Motor neuron (in vitro differentiated cells): ENCODE results near the gene SIRT5. TPM values are rescaled to one million over a fixed set of nuclear protein-coding genes. Genes with fewer than 3 reads are reported as not detected.
A peak's percentile ranks its signal among the peaks of the same experiment; 100 is the strongest.

Experiments
- ATAC-seq, 8 experiments: fragments of 200-7000 bp; cut with Tn5 transposase; replicated peaks in 6 of 8; 2 replicates each; pipeline ENCODE4 v1.8.0; 2021; ENCODE audit warnings: mild to moderate bottlenecking in 8 of 8, moderate library complexity in 8 of 8
- H3K27ac ChIP-seq, 2 donors: fragments of 250-450 bp; sonication (Bioruptor Pico); 2 replicates each; pipeline ENCODE4 v1.9.0; 2021; ENCODE audit warnings: antibody characterized with exemption in 2 of 2, mild to moderate bottlenecking in 2 of 2, moderate library complexity in 1 of 2
- H3K4me1 ChIP-seq, 2 donors: fragments of 250-450 bp; sonication (Bioruptor Pico); replicated peaks in 1 of 2; 2 replicates each; pipeline ENCODE4 v1.6.1; 2021; ENCODE audit warnings: antibody characterized with exemption in 2 of 2, mild to moderate bottlenecking in 2 of 2, moderate library complexity in 1 of 2
- H3K4me3 ChIP-seq, 5 donors: fragments of 250-450 bp; sonication (Bioruptor Pico); 2 replicates each; pipeline ENCODE4 v1.9.0; 2021; ENCODE audit warnings: antibody characterized with exemption in 5 of 5, mild to moderate bottlenecking in 5 of 5, moderate library complexity in 4 of 5
- WGBS, 10 experiments: fragments of 450-650 bp; shearing (Covaris generic); methylation state at CpG; one replicate each; pipeline ENCODE4 v1.0.0; 2022; 5-methylcytosine and 5-hydroxymethylcytosine counted together
- in situ Hi-C, 9 experiments: fragments of 400-800 bp; cut with MboI; loops; one replicate each; pipeline ENCODE4 v1.15.0; 2021; ENCODE audit warnings: low sequenced_read_pairs in 9 of 9, low pct_unique_long_range_greater_than_20kb in 2 of 9; ENCODE audit not compliant: unreplicated experiment in 9 of 9
- total RNA-seq, 8 experiments: library from RNA; unstranded; fragments of 300-600 nt; gene quantifications; 2 replicates each; pipeline versions ENCODE4 v1.2.3 to v1.2.4, GENCODE V29; 2022

The SIRT5 gene
- total RNA-seq, 8 experiments from 2014 or later: 6.5 to 13.8 (median 9.6) TPM

GRCh38 chr6:13597073-13597472 is 22.7 kb downstream of the SIRT5 start:
- in situ Hi-C loops: no loop called here
- WGBS, 10 experiments: 77 to 100% (median 90%) methylated on average over 3 to 4 of the region's 4 CpGs
- no peak for ATAC-seq
- Histone ChIP-seq H3K4me3 (no peak overlapping the region), H3K4me1 (no peaks in the 10 kb centered on the region), H3K27ac (no peak overlapping the region)

GRCh38 chr6:13600036-13600435 is 25.6 kb downstream of the SIRT5 start:
- 86 to 100% (median 91%) methylated on average over 1 to 6 of the region's 6 CpGs for WGBS, 10 experiments
- Histone ChIP-seq H3K4me1 (no peaks in the 10 kb centered on the region), H3K27ac (no peak overlapping the region), H3K4me3 (no peak overlapping the region)
- ATAC-seq: no peak
- in situ Hi-C loops: no loop called here

GRCh38 chr6:13604135-13604534 is 29.7 kb downstream of the SIRT5 start:
- Histone ChIP-seq H3K4me1 (no peaks in the 10 kb centered on the region), H3K27ac (no peak overlapping the region), H3K4me3 (no peak overlapping the region)
- 50 to 100% (median 86%) methylated on average over 1 to 4 of the region's 4 CpGs; no CpG with 5 or more reads in 1 of the 10 experiments for WGBS, 10 experiments
- in situ Hi-C loops: no loop called here
- no peak for ATAC-seq

GRCh38 chr6:13604546-13605416 is 30.4 kb downstream of the SIRT5 start:
- Histone ChIP-seq H3K27ac (no peak overlapping the region), H3K4me3 (no peak overlapping the region), H3K4me1 (no peaks in the 10 kb centered on the region)
- in situ Hi-C loops: no loop called here
- 60 to 100% (median 86%) methylated on average over 1 to 2 of the region's 2 CpGs; no CpG with 5 or more reads in 1 of the 10 experiments for WGBS, 10 experiments
- no peak for ATAC-seq

GRCh38 chr6:13605634-13606033 is 31.2 kb downstream of the SIRT5 start:
- WGBS, 10 experiments: 51 to 100% (median 97%) methylated on average over 1 to 4 of the region's 4 CpGs; no CpG with 5 or more reads in 1 of the 10 experiments
- no peak for ATAC-seq
- Histone ChIP-seq H3K27ac (no peak overlapping the region), H3K4me1 (no peaks in the 10 kb centered on the region), H3K4me3 (no peak overlapping the region)
- in situ Hi-C loops: no loop called here

GRCh38 chr6:13611715-13612114 is 37.3 kb downstream of the SIRT5 start:
- in situ Hi-C loops: no loop called here
- Histone ChIP-seq H3K4me1 (peaks cover 7 to 13% of the 10 kb centered on the region in 2 donors), H3K4me3 (no peak overlapping the region), H3K27ac (no peak overlapping the region)
- WGBS, 10 experiments: 60 to 91% (median 76%) methylated on average over 1 to 4 of the region's 4 CpGs; no CpG with 5 or more reads in 2 of the 10 experiments
- ATAC-seq: no peak

GRCh38 chr6:13613029-13613594 is 38.7 kb downstream of the SIRT5 start:
- in situ Hi-C loops: no loop called here
- ATAC-seq: no peak
- Histone ChIP-seq H3K4me3 (peak overlapping the region in 1 of 5 donors; percentile 97), H3K27ac (no peak overlapping the region), H3K4me1 (peaks cover 9 to 19% of the 10 kb centered on the region in 2 donors)
- WGBS, 10 experiments: 0 to 90% (median 64%) methylated on average over 1 to 3 of the region's 3 CpGs; no CpG with 5 or more reads in 1 of the 10 experiments

GRCh38 chr6:13614126-13614925 is 39.9 kb downstream of the SIRT5 start:
- 0 to 73% (median 20%) methylated on average over 1 to 25 of the region's 38 CpGs for WGBS, 10 experiments
- peak overlapping the region; percentile 86 to 95 for H3K27ac ChIP-seq

GRCh38 chr6:13614926-13615791 is 40.8 kb downstream of the SIRT5 start, which contains the start of gene NOL7:
Gene NOL7, plus strand, starts transcription at chr6:13615335. Its CDS starts 24 bp downstream, at chr6:13615359.
- Histone ChIP-seq H3K27ac (peak within 1 kb of the TSS; percentile 86 to 95), H3K4me3 (peak within 1 kb of the TSS; percentile 64 to 99 (median 81)), H3K4me1 (peaks cover 9 to 19% of the 10 kb centered on the region in 2 donors)
- WGBS, 10 experiments: 0 to 3% (median 0%) methylated on average over 4 to 13 of the region's 85 CpGs; no CpG with 5 or more reads in 4 of the 10 experiments
- in situ Hi-C loops: no loop called here
- ATAC-seq: peak; percentile 84 to 93 (median 90)

More at GRCh38 chr6:13614126-13614925, 39.9 kb downstream of the SIRT5 start:
- H3K4me1 ChIP-seq: peaks cover 9 to 19% of the 10 kb centered on the region in 2 donors
- peak overlapping the region; percentile 64 to 99 (median 81) for H3K4me3 ChIP-seq
- in situ Hi-C loops: no loop called here
- peak; percentile 37 to 61 (median 52) for ATAC-seq

GRCh38 chr6:13615792-13616120 is 41.4 kb downstream of the SIRT5 start:
- Histone ChIP-seq H3K27ac (peak overlapping the region; percentile 83 to 95), H3K4me3 (peak overlapping the region; percentile 64 to 99 (median 81)), H3K4me1 (peaks cover 9 to 19% of the 10 kb centered on the region in 2 donors)
- in situ Hi-C loops: no loop called here
- ATAC-seq: peak; percentile 38 to 51 (median 47)
- 0 to 3% (median 0%) methylated on average over 4 to 13 of the region's 14 CpGs; no CpG with 5 or more reads in 5 of the 10 experiments for WGBS, 10 experiments

GRCh38 chr6:13617066-13617465 is 42.7 kb downstream of the SIRT5 start:
- Histone ChIP-seq H3K27ac (no peak overlapping the region), H3K4me3 (no peak overlapping the region), H3K4me1 (peaks cover 9 to 19% of the 10 kb centered on the region in 2 donors)
- ATAC-seq: no peak
- 40 to 94% (median 73%) methylated on average over 1 to 2 of the region's 2 CpGs; no CpG with 5 or more reads in 1 of the 10 experiments for WGBS, 10 experiments
- in situ Hi-C loops: no loop called here

GRCh38 chr6:13624871-13625288 is 50.5 kb downstream of the SIRT5 start:
- in situ Hi-C loops: no loop called here

More at GRCh38 chr6:13624871-13625288, 50.5 kb downstream of the SIRT5 start:
- Histone ChIP-seq H3K4me3 (no peak overlapping the region), H3K27ac (no peak overlapping the region), H3K4me1 (no peaks in the 10 kb centered on the region)
- ATAC-seq: peak in 6 of 8 experiments; percentile 37 to 78 (median 70)
- 20 to 72% (median 55%) methylated on average over 1 to 4 of the region's 4 CpGs for WGBS, 10 experiments
